HCT116 (cell line): ENCODE data around the gene GAK. TPM values are rescaled to one million over a fixed set of nuclear protein-coding genes. Genes with fewer than 3 reads are reported as not detected.

Experiments
- ATAC-seq: fragments of 200-7000 bp; cut with Tn5 transposase; 2 replicates; pipeline ENCODE4 v1.9.1; 2020; ENCODE audit warnings: mild to moderate bottlenecking, moderate library complexity
- BruUV-seq: library from RNA; stranded (reverse); fragments of 400-500 nt; replicated peaks from 2 replicates; lab custom pipeline; 2021; lab: Mats Ljungman, UMichigan
- CTCF ChIA-PET: fragments of 300-600 bp; sonication (Branson Sonifier 250); formaldehyde crosslinking; loops from one replicate; lab custom pipeline; 2021; ENCODE audit warnings: antibody characterized with exemption; lab: Charles Lee
- POLR2A ChIA-PET: fragments of 300-600, 350-600 bp; sonication (Branson Sonifier 250); formaldehyde crosslinking; loops from one replicate; lab custom pipeline; 2021; ENCODE audit warnings: antibody characterized with exemption; lab: Charles Lee
- RAD21 ChIA-PET, 2 experiments: fragments of 300-600 bp; sonication (Branson Sonifier 250); formaldehyde crosslinking; loops; one replicate each; lab custom pipeline; 2023; ENCODE audit warnings: low total read pairs in 2 of 2; ENCODE audit not compliant: uncharacterized antibody in 2 of 2, unreplicated experiment in 2 of 2, low non-redundant PET in 1 of 2; lab: Charles Lee
- DNase-seq: peaks from one replicate; pipeline ENCODE4 v3.0.0-alpha.2; 2010; ENCODE audit warnings: low read depth, low spot score
- H2AFZ ChIP-seq: fragments of 200-600 bp; shearing (Covaris generic), sonication (generic); 2 replicates; pipeline ENCODE4 v1.6.1; 2017; ENCODE audit warnings: low read depth, mixed run types, mixed read lengths, antibody characterized with exemption, low read length; ENCODE audit not compliant: poor library complexity, severe bottlenecking
- H3K27ac ChIP-seq: 2 replicates; pipeline ENCODE4 v1.5.1; 2012; ENCODE audit warnings: low read depth, low read length
- H3K27me3 ChIP-seq: fragments of 200-600 bp; sonication (generic); 2 replicates; pipeline ENCODE4 v1.6.1; 2016; ENCODE audit warnings: mixed run types, low read length, mixed read lengths; ENCODE audit not compliant: insufficient read depth
- H3K36me3 ChIP-seq, 2 experiments: fragments of 200-500 bp in 1 of 2; fragments of 200-600 bp in 1 of 2; sonication (Bioruptor generic) in 1 of 2; sonication (generic) in 1 of 2; 2 replicates each; pipeline versions ENCODE4 v1.5.1 to v1.6.1; 2014 to 2016; ENCODE audit warnings: low read length in 2 of 2, inconsistent platforms in 1 of 2, mixed read lengths in 1 of 2, mixed run types in 1 of 2; ENCODE audit not compliant: insufficient read depth in 2 of 2, control insufficient read depth in 1 of 2
- H3K4me1 ChIP-seq, 2 experiments: fragments of 200-600 bp in 1 of 2; sonication (generic) in 1 of 2; 2 replicates each; pipeline versions ENCODE4 v1.5.1 to v1.6.1; 2012 to 2017; ENCODE audit warnings: low read length in 2 of 2, inconsistent platforms in 1 of 2, mild to moderate bottlenecking in 1 of 2, mixed read lengths in 1 of 2, mixed run types in 1 of 2, moderate library complexity in 1 of 2; ENCODE audit not compliant: insufficient read depth in 2 of 2, control insufficient read depth in 1 of 2
- H3K4me2 ChIP-seq: fragments of 200-600 bp; sonication (generic); 2 replicates; pipeline ENCODE4 v1.6.1; 2017; ENCODE audit warnings: mixed run types, low read length, mixed read lengths
- H3K4me3 ChIP-seq, 2 experiments: fragments of 200-600 bp in 1 of 2; sonication (generic) in 1 of 2; replicated peaks in 1 of 2; 2 replicates each; pipeline ENCODE4 v1.5.1; 2011 to 2016; ENCODE audit warnings: low read length in 2 of 2, control low read depth in 1 of 2, low read depth in 1 of 2, mild to moderate bottlenecking in 1 of 2, mixed read lengths in 1 of 2, mixed run types in 1 of 2
- H3K79me2 ChIP-seq: fragments of 200-600 bp; sonication (generic); 2 replicates; pipeline ENCODE4 v1.6.1; 2017; ENCODE audit warnings: mild to moderate bottlenecking, mixed run types, low read length, moderate library complexity, mixed read lengths; ENCODE audit not compliant: insufficient read depth
- H3K9ac ChIP-seq: fragments of 200-600 bp; sonication (generic); 2 replicates; pipeline ENCODE4 v1.6.1; 2016; ENCODE audit warnings: low read length, mixed read lengths
- H3K9me2 ChIP-seq: fragments of 200-600 bp; sonication (generic), shearing (Covaris generic); 2 replicates; pipeline ENCODE4 v1.6.1; 2017; ENCODE audit warnings: mixed run types, mild to moderate bottlenecking, moderate library complexity; ENCODE audit not compliant: insufficient read depth
- H3K9me3 ChIP-seq, 2 experiments: fragments of 200-500 bp in 1 of 2; fragments of 200-600 bp in 1 of 2; sonication (Bioruptor generic) in 1 of 2; sonication (generic) in 1 of 2; 2 replicates each; pipeline ENCODE4 v1.6.1; 2014 to 2017; ENCODE audit warnings: low read length in 2 of 2, mixed read lengths in 2 of 2, inconsistent platforms in 1 of 2, low read depth in 1 of 2, mild to moderate bottlenecking in 1 of 2, mixed run types in 1 of 2, moderate library complexity in 1 of 2; ENCODE audit not compliant: control insufficient read depth in 1 of 2, insufficient read depth in 1 of 2
- H4K20me1 ChIP-seq: fragments of 200-600 bp; sonication (generic), shearing (Covaris generic); 2 replicates; pipeline ENCODE4 v1.6.1; 2017; ENCODE audit warnings: mixed run types, mild to moderate bottlenecking, moderate library complexity; ENCODE audit not compliant: insufficient read depth
- FOSL1 ChIP-seq: IDR thresholded peaks from 2 replicates; pipeline ENCODE4 v1.6.1; 2012; ENCODE audit warnings: low read depth
- SP1 ChIP-seq: IDR thresholded peaks from 2 replicates; pipeline ENCODE4 v1.6.1; 2012; ENCODE audit warnings: low read depth
- intact Hi-C: fragments of 100-400 bp; cut with micrococcal nuclease; formaldehyde crosslinking; loops from 2 replicates; pipeline ENCODE4 v1.10.0; 2022
- total RNA-seq: library from RNA; stranded (reverse); gene quantifications from one replicate; pipeline ENCODE4 v1.2.1, GENCODE V29; 2021; ENCODE audit not compliant: unreplicated experiment
- TF ChIP-seq, protein P1 (sequence below): IDR thresholded peaks from 2 replicates; pipeline ENCODE4 v1.6.1; 2011; ENCODE audit warnings: mild to moderate bottlenecking, low read length, moderate library complexity; ENCODE audit not compliant: insufficient replicate concordance; ENCODE audit errors: extremely low read depth
- TF ChIP-seq, protein P2 (sequence below), 3 experiments: fragments of 200-600 bp in 1 of 3; sonication (generic) in 1 of 3; IDR thresholded peaks in 2 of 3; conservative IDR thresholded peaks in 1 of 3; 2 replicates each; pipeline ENCODE4 v1.5.1; 2012 to 2017; ENCODE audit warnings: low read depth in 2 of 3, low read length in 2 of 3, antibody characterized with exemption in 1 of 3, borderline replicate concordance in 1 of 3, control low read depth in 1 of 3, mild to moderate bottlenecking in 1 of 3, mixed read lengths in 1 of 3, mixed run types in 1 of 3, moderate library complexity in 1 of 3; ENCODE audit not compliant: insufficient read depth in 1 of 3
- TF ChIP-seq, protein P3 (sequence below): IDR thresholded peaks from 2 replicates; pipeline ENCODE4 v1.6.1; 2012; ENCODE audit warnings: low read depth

The GAK gene
- total RNA-seq, 1 experiment from 2014 or later = 123 TPM

DNA sequence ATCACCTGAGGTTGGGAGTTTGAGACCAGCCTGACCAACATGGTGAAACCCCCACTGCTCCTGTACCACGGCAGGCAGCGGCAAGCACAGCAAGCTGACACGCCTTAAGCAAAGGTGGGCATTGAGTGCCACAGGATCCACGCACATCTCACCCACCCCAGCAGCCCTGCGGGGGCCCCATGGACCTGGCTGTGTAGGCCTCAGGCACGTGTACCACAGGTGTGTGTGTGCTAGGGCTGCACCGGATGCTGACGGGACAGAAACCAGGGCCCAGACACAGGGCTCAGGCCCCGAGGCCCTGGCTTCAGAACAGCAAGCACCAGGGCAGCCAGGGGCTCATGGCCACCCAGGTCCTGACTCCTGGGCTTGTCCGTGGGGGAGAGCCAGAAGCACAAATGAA lies 46.8 kb downstream of the GAK start:
- RAD21 ChIA-PET = no interaction called here
- H3K4me3 ChIP-seq = no peak overlapping the region
- H3K27me3 ChIP-seq = no peaks in the 10 kb centered on the region
- H3K4me2 ChIP-seq = no peak overlapping the region
- POLR2A ChIA-PET = no interaction called here
- no peak for ATAC-seq
- H3K9me3 ChIP-seq = no peaks in the 10 kb centered on the region
- no peak overlapping the region for H3K27ac ChIP-seq
- intact Hi-C loops = no loop called here
- no TSS peak for BruUV-seq
- no peaks in the 10 kb centered on the region for H3K79me2 ChIP-seq
- no peaks in the 10 kb centered on the region for H3K4me1 ChIP-seq
- no peaks in the 10 kb centered on the region for H4K20me1 ChIP-seq
- H3K9ac ChIP-seq = no peak overlapping the region
- DNase-seq = no peak
- CTCF ChIA-PET = no interaction called here
- TF ChIP-seq, protein P1, sequence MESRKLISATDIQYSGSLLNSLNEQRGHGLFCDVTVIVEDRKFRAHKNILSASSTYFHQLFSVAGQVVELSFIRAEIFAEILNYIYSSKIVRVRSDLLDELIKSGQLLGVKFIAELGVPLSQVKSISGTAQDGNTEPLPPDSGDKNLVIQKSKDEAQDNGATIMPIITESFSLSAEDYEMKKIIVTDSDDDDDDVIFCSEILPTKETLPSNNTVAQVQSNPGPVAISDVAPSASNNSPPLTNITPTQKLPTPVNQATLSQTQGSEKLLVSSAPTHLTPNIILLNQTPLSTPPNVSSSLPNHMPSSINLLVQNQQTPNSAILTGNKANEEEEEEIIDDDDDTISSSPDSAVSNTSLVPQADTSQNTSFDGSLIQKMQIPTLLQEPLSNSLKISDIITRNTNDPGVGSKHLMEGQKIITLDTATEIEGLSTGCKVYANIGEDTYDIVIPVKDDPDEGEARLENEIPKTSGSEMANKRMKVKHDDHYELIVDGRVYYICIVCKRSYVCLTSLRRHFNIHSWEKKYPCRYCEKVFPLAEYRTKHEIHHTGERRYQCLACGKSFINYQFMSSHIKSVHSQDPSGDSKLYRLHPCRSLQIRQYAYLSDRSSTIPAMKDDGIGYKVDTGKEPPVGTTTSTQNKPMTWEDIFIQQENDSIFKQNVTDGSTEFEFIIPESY = no peak
- TF ChIP-seq FOSL1 = no peak
- no peak for TF ChIP-seq SP1
- TF ChIP-seq, protein P2, sequence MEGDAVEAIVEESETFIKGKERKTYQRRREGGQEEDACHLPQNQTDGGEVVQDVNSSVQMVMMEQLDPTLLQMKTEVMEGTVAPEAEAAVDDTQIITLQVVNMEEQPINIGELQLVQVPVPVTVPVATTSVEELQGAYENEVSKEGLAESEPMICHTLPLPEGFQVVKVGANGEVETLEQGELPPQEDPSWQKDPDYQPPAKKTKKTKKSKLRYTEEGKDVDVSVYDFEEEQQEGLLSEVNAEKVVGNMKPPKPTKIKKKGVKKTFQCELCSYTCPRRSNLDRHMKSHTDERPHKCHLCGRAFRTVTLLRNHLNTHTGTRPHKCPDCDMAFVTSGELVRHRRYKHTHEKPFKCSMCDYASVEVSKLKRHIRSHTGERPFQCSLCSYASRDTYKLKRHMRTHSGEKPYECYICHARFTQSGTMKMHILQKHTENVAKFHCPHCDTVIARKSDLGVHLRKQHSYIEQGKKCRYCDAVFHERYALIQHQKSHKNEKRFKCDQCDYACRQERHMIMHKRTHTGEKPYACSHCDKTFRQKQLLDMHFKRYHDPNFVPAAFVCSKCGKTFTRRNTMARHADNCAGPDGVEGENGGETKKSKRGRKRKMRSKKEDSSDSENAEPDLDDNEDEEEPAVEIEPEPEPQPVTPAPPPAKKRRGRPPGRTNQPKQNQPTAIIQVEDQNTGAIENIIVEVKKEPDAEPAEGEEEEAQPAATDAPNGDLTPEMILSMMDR (IDR thresholded peaks at IDR 0.05 in 2 of 3, conservative IDR thresholded peaks at IDR 0.05 in 1 of 3; ENCODE audit: borderline replicate concordance in 1 of 3, insufficient read depth in 1 of 3, low read depth in 2 of 3, low read length in 2 of 3) = no peak
- TF ChIP-seq, protein P3, sequence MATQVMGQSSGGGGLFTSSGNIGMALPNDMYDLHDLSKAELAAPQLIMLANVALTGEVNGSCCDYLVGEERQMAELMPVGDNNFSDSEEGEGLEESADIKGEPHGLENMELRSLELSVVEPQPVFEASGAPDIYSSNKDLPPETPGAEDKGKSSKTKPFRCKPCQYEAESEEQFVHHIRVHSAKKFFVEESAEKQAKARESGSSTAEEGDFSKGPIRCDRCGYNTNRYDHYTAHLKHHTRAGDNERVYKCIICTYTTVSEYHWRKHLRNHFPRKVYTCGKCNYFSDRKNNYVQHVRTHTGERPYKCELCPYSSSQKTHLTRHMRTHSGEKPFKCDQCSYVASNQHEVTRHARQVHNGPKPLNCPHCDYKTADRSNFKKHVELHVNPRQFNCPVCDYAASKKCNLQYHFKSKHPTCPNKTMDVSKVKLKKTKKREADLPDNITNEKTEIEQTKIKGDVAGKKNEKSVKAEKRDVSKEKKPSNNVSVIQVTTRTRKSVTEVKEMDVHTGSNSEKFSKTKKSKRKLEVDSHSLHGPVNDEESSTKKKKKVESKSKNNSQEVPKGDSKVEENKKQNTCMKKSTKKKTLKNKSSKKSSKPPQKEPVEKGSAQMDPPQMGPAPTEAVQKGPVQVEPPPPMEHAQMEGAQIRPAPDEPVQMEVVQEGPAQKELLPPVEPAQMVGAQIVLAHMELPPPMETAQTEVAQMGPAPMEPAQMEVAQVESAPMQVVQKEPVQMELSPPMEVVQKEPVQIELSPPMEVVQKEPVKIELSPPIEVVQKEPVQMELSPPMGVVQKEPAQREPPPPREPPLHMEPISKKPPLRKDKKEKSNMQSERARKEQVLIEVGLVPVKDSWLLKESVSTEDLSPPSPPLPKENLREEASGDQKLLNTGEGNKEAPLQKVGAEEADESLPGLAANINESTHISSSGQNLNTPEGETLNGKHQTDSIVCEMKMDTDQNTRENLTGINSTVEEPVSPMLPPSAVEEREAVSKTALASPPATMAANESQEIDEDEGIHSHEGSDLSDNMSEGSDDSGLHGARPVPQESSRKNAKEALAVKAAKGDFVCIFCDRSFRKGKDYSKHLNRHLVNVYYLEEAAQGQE = no peak
- H3K9me2 ChIP-seq = no peaks in the 10 kb centered on the region
- H3K36me3 ChIP-seq = peaks cover 0 to 7% of the 10 kb centered on the region in 2 experiments; a peak in 1 of 4 replicates
- no peak overlapping the region for H2AFZ ChIP-seq
